CD14-positive monocyte (primary cell): ENCODE results near the gene TGIF2LX. TPM values are rescaled to one million over a fixed set of nuclear protein-coding genes. Genes with fewer than 3 reads are reported as not detected.
"Not testable (repeated sequence)": the region's sequence is repeated elsewhere in the genome, so short reads cannot be mapped to it uniquely, and the experiment has no call there.

Experiments
- DNase-seq, 3 donors: peaks; one replicate each; pipeline ENCODE4 v3.0.0-alpha.2; 2011 to 2022
- H2AFZ ChIP-seq: 2 replicates; pipeline ENCODE4 v1.6.0; 2012; ENCODE audit warnings: mild to moderate bottlenecking, low read depth, low read length, inconsistent platforms; ENCODE audit not compliant: insufficient read depth, poor library complexity, severe bottlenecking
- H3K27ac ChIP-seq, 2 donors: 1 replicate in 1 of 2; 2 replicates in 1 of 2; pipeline ENCODE4 v1.5.1; 2012 to 2013; ENCODE audit warnings: low read length in 2 of 2, control low read depth in 1 of 2, inconsistent platforms in 1 of 2, low read depth in 1 of 2, mild to moderate bottlenecking in 1 of 2
- H3K27me3 ChIP-seq, 2 donors: one replicate each; pipeline versions ENCODE4 v1.6.0 to v1.6.1; 2011 to 2013; ENCODE audit warnings: low read length in 2 of 2; ENCODE audit not compliant: control insufficient read depth in 2 of 2, insufficient read depth in 2 of 2
- H3K36me3 ChIP-seq, 2 donors: replicated peaks in 1 of 2; 1 replicate in 1 of 2; 2 replicates in 1 of 2; pipeline versions ENCODE4 v1.5.1 to v1.6.1; 2012 to 2013; ENCODE audit warnings: low read length in 2 of 2, control low read depth in 1 of 2, inconsistent platforms in 1 of 2, mild to moderate bottlenecking in 1 of 2; ENCODE audit not compliant: insufficient read depth in 2 of 2, control insufficient read depth in 1 of 2
- H3K4me1 ChIP-seq, 2 donors: 1 replicate in 1 of 2; 2 replicates in 1 of 2; pipeline versions ENCODE4 v1.5.1 to v1.6.1; 2012 to 2013; ENCODE audit warnings: low read length in 2 of 2, control low read depth in 1 of 2, inconsistent platforms in 1 of 2, mild to moderate bottlenecking in 1 of 2, moderate library complexity in 1 of 2; ENCODE audit not compliant: insufficient read depth in 2 of 2, control insufficient read depth in 1 of 2
- H3K4me2 ChIP-seq: replicated peaks from 2 replicates; pipeline ENCODE3; 2012; ENCODE audit warnings: low read length, moderate library complexity, mild to moderate bottlenecking; ENCODE audit not compliant: poor library complexity, severe bottlenecking; ENCODE audit errors: extremely low read depth
- H3K4me3 ChIP-seq, 3 experiments: fragments of 200-600 bp in 1 of 3; sonication (generic) in 1 of 3; replicated peaks in 1 of 3; 1 replicate in 2 of 3; 2 replicates in 1 of 3; pipeline ENCODE4 v1.5.1; 2011 to 2013; ENCODE audit warnings: low read length in 3 of 3, mild to moderate bottlenecking in 3 of 3, control low read depth in 2 of 3, low read depth in 2 of 3, inconsistent platforms in 1 of 3, moderate library complexity in 1 of 3
- H3K79me2 ChIP-seq: 2 replicates; pipeline ENCODE4 v1.6.0; 2012; ENCODE audit warnings: mild to moderate bottlenecking, control low read depth, inconsistent platforms, low read length, moderate library complexity; ENCODE audit not compliant: insufficient read depth
- H3K9ac ChIP-seq: 2 replicates; pipeline ENCODE4 v1.6.0; 2017; ENCODE audit warnings: low read length, mild to moderate bottlenecking; ENCODE audit not compliant: insufficient read depth, poor library complexity, severe bottlenecking
- H3K9me3 ChIP-seq, 2 donors: replicated peaks in 1 of 2; 1 replicate in 1 of 2; 2 replicates in 1 of 2; pipeline versions ENCODE4 v1.5.1 to v1.6.1; 2012 to 2013; ENCODE audit warnings: low read length in 2 of 2, control low read depth in 1 of 2; ENCODE audit not compliant: control insufficient read depth in 1 of 2, insufficient read depth in 1 of 2
- H4K20me1 ChIP-seq: 2 replicates; pipeline ENCODE4 v1.6.0; 2012; ENCODE audit warnings: mild to moderate bottlenecking, low read length, control low read depth, moderate library complexity; ENCODE audit not compliant: insufficient read depth
- H3K27ac Mint-ChIP-seq, 7 donors: one replicate each; pipeline ENCODE4 v1.8.0; 2020; ENCODE audit warnings: mild to moderate bottlenecking in 7 of 7, mixed read lengths in 7 of 7, moderate library complexity in 6 of 7, inconsistent platforms in 2 of 7
- H3K27me3 Mint-ChIP-seq, 3 donors: one replicate each; pipeline ENCODE4 v1.8.0; 2021 to 2022; ENCODE audit warnings: low read depth in 3 of 3, mild to moderate bottlenecking in 3 of 3, mixed read lengths in 3 of 3, moderate library complexity in 3 of 3, inconsistent platforms in 1 of 3
- H3K36me3 Mint-ChIP-seq, 2 donors: one replicate each; pipeline ENCODE4 v1.8.0; 2020; ENCODE audit warnings: mixed read lengths in 2 of 2, inconsistent platforms in 1 of 2, mild to moderate bottlenecking in 1 of 2
- H3K4me1 Mint-ChIP-seq: one replicate; pipeline ENCODE4 v1.8.0; 2020; ENCODE audit warnings: mild to moderate bottlenecking, mixed read lengths
- H3K4me3 Mint-ChIP-seq, 2 donors: one replicate each; pipeline ENCODE4 v1.8.0; 2020; ENCODE audit warnings: mild to moderate bottlenecking in 2 of 2, mixed read lengths in 2 of 2, moderate library complexity in 1 of 2
- H3K9me3 Mint-ChIP-seq, 7 donors: one replicate each; pipeline ENCODE4 v1.8.0; 2020 to 2022; ENCODE audit warnings: mixed read lengths in 7 of 7, mild to moderate bottlenecking in 6 of 7, moderate library complexity in 6 of 7, inconsistent platforms in 2 of 7
- WGBS: methylation state at CpG from one replicate; pipeline ENCODE4 v1.1.5; 2013; ENCODE audit warnings: missing lambda C conversion rate; ENCODE audit not compliant: insufficient coverage; 5-methylcytosine and 5-hydroxymethylcytosine counted together
- intact Hi-C, 2 donors: fragments of 100-400 bp; cut with micrococcal nuclease; formaldehyde crosslinking; loops; one replicate each; pipeline versions ENCODE4 v1.15.0 to v1.15.1; 2023
- polyA minus RNA-seq: library from RNA; depleted of rRNA, polyadenylated mRNA; stranded (reverse); fragments of >200 nt; gene quantifications from 2 replicates; pipeline ENCODE4 v1.2.3, GENCODE V29; 2012
- polyA plus RNA-seq, 3 donors: library from polyadenylated mRNA; depleted of rRNA in 1 of 3; unstranded in 2 of 3; stranded (reverse) in 1 of 3; fragments of 300-500 nt in 2 of 3; fragments of >200 nt in 1 of 3; fragmentation: Illumina TruSeq in 2 of 3; gene quantifications; 1 replicate in 2 of 3; 2 replicates in 1 of 3; pipeline ENCODE4 v1.2.3, GENCODE V29; 2012 to 2021
- total RNA-seq, 12 experiments: library from RNA in 1 of 12; stranded (reverse) in 1 of 12; fragments of 120-200 nt in 1 of 12; gene quantifications; one replicate each; pipeline ENCODE4 v1.2.4 and lab custom pipeline; 2013 to 2026; ENCODE audit warnings: mixed read lengths in 6 of 12, inconsistent platforms in 1 of 12

The TGIF2LX gene
- total RNA-seq (2013), result not detected
- polyA plus RNA-seq (not detected), polyA minus RNA-seq (not detected in 2 replicates), total RNA-seq (lab: John Stamatoyannopoulos, UW) (0 to 0.08 (median 0) reads per million in 11 experiments)

GRCh38 chrX:89921665-89922064 lies at the start of gene TGIF2LX:
TGIF2LX (plus strand) TSS chrX:89921908; CDS start chrX:89922086, 178 bp downstream.
- WGBS, result no CpG with 5 or more reads among the region's 9 CpGs
- H3K9me3 Mint-ChIP-seq, H3K4me1 Mint-ChIP-seq, H3K79me2 ChIP-seq, H3K36me3 Mint-ChIP-seq, H2AFZ ChIP-seq, intact Hi-C loops, H3K36me3 ChIP-seq, DNase-seq, H3K4me1 ChIP-seq, H3K4me2 ChIP-seq, H3K27ac ChIP-seq, H3K9ac ChIP-seq, H3K4me3 Mint-ChIP-seq, H3K27ac Mint-ChIP-seq, H3K4me3 ChIP-seq, H3K27me3 ChIP-seq, H3K27me3 Mint-ChIP-seq, H3K9me3 ChIP-seq, H4K20me1 ChIP-seq: not testable (repeated sequence)

GRCh38 chrX:89922338-89922934 lies 728 bp downstream of the TGIF2LX start:
- H3K4me3 Mint-ChIP-seq, H3K27me3 Mint-ChIP-seq, H3K4me1 Mint-ChIP-seq, H3K4me2 ChIP-seq, H3K79me2 ChIP-seq, H3K9me3 ChIP-seq, DNase-seq, H3K4me3 ChIP-seq, H3K36me3 Mint-ChIP-seq, H3K4me1 ChIP-seq, H3K36me3 ChIP-seq, H3K9me3 Mint-ChIP-seq, H3K27ac Mint-ChIP-seq, H3K9ac ChIP-seq, H4K20me1 ChIP-seq, H3K27ac ChIP-seq, intact Hi-C loops, H3K27me3 ChIP-seq, H2AFZ ChIP-seq: not testable (repeated sequence)
- 83% methylated on average over 1 of the region's 18 CpGs for WGBS

DNA sequence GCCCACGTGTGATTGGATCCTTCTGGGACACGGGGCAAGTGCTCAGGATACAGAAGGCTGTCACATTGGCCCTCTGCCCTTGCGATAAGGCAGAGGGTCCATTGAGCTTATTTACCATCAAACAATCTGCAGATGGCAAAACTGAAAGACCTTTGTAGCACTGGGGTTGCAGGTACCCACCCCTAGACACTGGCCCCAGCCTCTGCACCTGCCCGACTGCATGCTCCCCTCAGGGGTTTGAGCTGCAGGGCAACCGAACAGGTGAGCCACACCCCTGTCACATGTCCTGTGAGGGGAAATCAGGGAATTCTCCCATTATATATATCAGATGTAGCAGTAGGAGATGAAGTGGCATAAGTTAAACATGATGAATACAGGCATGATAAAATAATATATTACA lies 21.4 kb downstream of the TGIF2LX start:
- not testable (repeated sequence) for H4K20me1 ChIP-seq
- 94% methylated on average over 3 of the region's 5 CpGs for WGBS

GRCh38 chrX:89965588-89965987 lies 43.9 kb downstream of the TGIF2LX start:
- H3K4me3 ChIP-seq, H3K27ac Mint-ChIP-seq, H3K9ac ChIP-seq, H3K79me2 ChIP-seq, H4K20me1 ChIP-seq, H2AFZ ChIP-seq, H3K4me1 ChIP-seq, H3K27me3 ChIP-seq, H3K4me3 Mint-ChIP-seq, H3K9me3 Mint-ChIP-seq, H3K36me3 ChIP-seq, H3K4me1 Mint-ChIP-seq, H3K4me2 ChIP-seq, H3K9me3 ChIP-seq, H3K36me3 Mint-ChIP-seq, intact Hi-C loops, H3K27ac ChIP-seq, DNase-seq, H3K27me3 Mint-ChIP-seq: not testable (repeated sequence)
- no CpG with 5 or more reads among the region's 24 CpGs for WGBS

More for the DNA sequence above, 21.4 kb downstream of the TGIF2LX start:
- H3K4me1 ChIP-seq, H3K36me3 ChIP-seq, H3K4me3 Mint-ChIP-seq, DNase-seq, H3K36me3 Mint-ChIP-seq, H3K27ac Mint-ChIP-seq, H3K9me3 ChIP-seq, intact Hi-C loops, H3K9me3 Mint-ChIP-seq, H3K4me3 ChIP-seq, H3K79me2 ChIP-seq, H3K27ac ChIP-seq, H3K27me3 Mint-ChIP-seq, H3K27me3 ChIP-seq, H3K4me1 Mint-ChIP-seq, H2AFZ ChIP-seq, H3K4me2 ChIP-seq, H3K9ac ChIP-seq: not testable (repeated sequence)
